IMR-90 (cell line): ENCODE results near the gene TNFRSF4. TPM values are rescaled to one million over a fixed set of nuclear protein-coding genes. Genes with fewer than 3 reads are reported as not detected.

Source experiments
- ATAC-seq: fragments of 200-7000 bp; cut with Tn5 transposase; 2 replicates; pipeline ENCODE4 v1.9.1; 2020; ENCODE audit warnings: low read depth, mild to moderate bottlenecking, moderate library complexity
- BruUV-seq: library from RNA; stranded (reverse); fragments of 400-500 nt; replicated peaks from 2 replicates; lab custom pipeline; 2021; lab: Mats Ljungman, UMichigan
- CTCF ChIA-PET: fragments of 300-600 bp; formaldehyde crosslinking; extraction: SDS; loops from one replicate; lab custom pipeline; 2021; ENCODE audit warnings: antibody characterized with exemption; lab: Yijun Ruan, JAX
- POLR2A ChIA-PET: fragments of 300-600 bp; sonication (Branson Sonifier 250); formaldehyde crosslinking; loops from one replicate; lab custom pipeline; 2022; ENCODE audit warnings: antibody characterized with exemption; ENCODE audit not compliant: unreplicated experiment; lab: Charles Lee
- DNase-seq: peaks from one replicate; pipeline ENCODE4 v3.0.0; 2013
- H2AFZ ChIP-seq: replicated peaks from 2 replicates; pipeline ENCODE3; 2013; ENCODE audit warnings: low read length, mild to moderate bottlenecking; ENCODE audit not compliant: poor library complexity
- H2AK5ac ChIP-seq: 2 replicates; pipeline ENCODE4 v1.6.1; 2013; ENCODE audit warnings: low read depth, low read length, inconsistent platforms
- H2AK9ac ChIP-seq: replicated peaks from 2 replicates; pipeline ENCODE3; 2013; ENCODE audit warnings: mild to moderate bottlenecking, low read depth, low read length, moderate library complexity; ENCODE audit not compliant: poor library complexity
- H2BK120ac ChIP-seq: 2 replicates; pipeline ENCODE4 v1.6.1; 2013; ENCODE audit warnings: low read depth, low read length, inconsistent platforms
- H2BK15ac ChIP-seq: 3 replicates; pipeline ENCODE4 v1.6.1; 2013; ENCODE audit warnings: low read depth, low read length, inconsistent platforms
- H2BK20ac ChIP-seq: 2 replicates; pipeline ENCODE4 v1.6.1; 2013; ENCODE audit warnings: low read depth, mild to moderate bottlenecking, inconsistent platforms, low read length, moderate library complexity
- H2BK5ac ChIP-seq: 2 replicates; pipeline ENCODE4 v1.6.1; 2013; ENCODE audit warnings: mild to moderate bottlenecking, low read depth, low read length, inconsistent platforms; ENCODE audit not compliant: poor library complexity, severe bottlenecking
- H3K14ac ChIP-seq: replicated peaks from 2 replicates; pipeline ENCODE4 v1.6.1; 2013; ENCODE audit warnings: low read depth, low read length, inconsistent platforms
- H3K18ac ChIP-seq: 2 replicates; pipeline ENCODE4 v1.6.1; 2013; ENCODE audit warnings: low read depth, low read length, control low read depth
- H3K23ac ChIP-seq: 2 replicates; pipeline ENCODE4 v1.6.1; 2013; ENCODE audit warnings: low read depth, low read length, inconsistent platforms
- H3K27ac ChIP-seq: 2 replicates; pipeline ENCODE4 v1.5.1; 2013; ENCODE audit warnings: mild to moderate bottlenecking, control low read depth, low read length; ENCODE audit not compliant: insufficient read depth
- H3K27me3 ChIP-seq: 2 replicates; pipeline ENCODE4 v1.6.1; 2013; ENCODE audit warnings: low read length; ENCODE audit not compliant: control insufficient read depth, insufficient read depth
- H3K36me3 ChIP-seq: 2 replicates; pipeline ENCODE4 v1.6.1; 2013; ENCODE audit warnings: low read length, mixed read lengths; ENCODE audit not compliant: control insufficient read depth, insufficient read depth
- H3K4ac ChIP-seq: 2 replicates; pipeline ENCODE4 v1.6.1; 2013; ENCODE audit warnings: low read depth, low read length, inconsistent platforms
- H3K4me1 ChIP-seq: 2 replicates; pipeline ENCODE4 v1.6.1; 2013; ENCODE audit warnings: low read length, mixed read lengths; ENCODE audit not compliant: control insufficient read depth, insufficient read depth
- H3K4me2 ChIP-seq: 2 replicates; pipeline ENCODE4 v1.6.1; 2013; ENCODE audit warnings: low read depth, mild to moderate bottlenecking, control low read depth, low read length, moderate library complexity
- H3K4me3 ChIP-seq: 2 replicates; pipeline ENCODE4 v1.5.1; 2013; ENCODE audit warnings: low read depth, mild to moderate bottlenecking, control low read depth, low read length, moderate library complexity; ENCODE audit not compliant: insufficient read depth
- H3K56ac ChIP-seq: 2 replicates; pipeline ENCODE4 v1.6.1; 2013; ENCODE audit warnings: low read length, inconsistent platforms; ENCODE audit not compliant: insufficient read depth; ENCODE audit errors: extremely low read depth
- H3K79me1 ChIP-seq, 2 experiments: 2 replicates each; pipeline ENCODE4 v1.6.1; 2013; ENCODE audit warnings: low read length in 2 of 2, inconsistent platforms in 1 of 2, low read depth in 1 of 2
- H3K9ac ChIP-seq: 2 replicates; pipeline ENCODE4 v1.6.1; 2013; ENCODE audit warnings: low read depth, low read length, control low read depth
- H3K9me1 ChIP-seq: 2 replicates; pipeline ENCODE4 v1.6.1; 2013; ENCODE audit warnings: low read length, inconsistent platforms; ENCODE audit not compliant: insufficient read depth
- H3K9me3 ChIP-seq: 2 replicates; pipeline ENCODE4 v1.6.1; 2013; ENCODE audit warnings: low read length; ENCODE audit not compliant: control insufficient read depth, insufficient read depth
- H4K20me1 ChIP-seq: 2 replicates; pipeline ENCODE4 v1.6.1; 2013; ENCODE audit warnings: low read length, inconsistent platforms; ENCODE audit not compliant: insufficient read depth
- H4K5ac ChIP-seq: 2 replicates; pipeline ENCODE4 v1.6.1; 2013; ENCODE audit warnings: mild to moderate bottlenecking, low read depth, low read length, control low read depth
- H4K8ac ChIP-seq, 2 experiments: 2 replicates each; pipeline ENCODE4 v1.6.1; 2013; ENCODE audit warnings: low read depth in 2 of 2, low read length in 2 of 2, control low read depth in 1 of 2, inconsistent platforms in 1 of 2
- H4K91ac ChIP-seq: 2 replicates; pipeline ENCODE4 v1.6.1; 2013; ENCODE audit warnings: low read depth, low read length, inconsistent platforms; ENCODE audit not compliant: insufficient read depth
- BHLHE40 ChIP-seq: fragments of 150-350 bp; IDR thresholded peaks from 2 replicates; pipeline ENCODE4 v1.6.1; 2016; ENCODE audit warnings: mild to moderate bottlenecking, low read depth, low read length
- CEBPB ChIP-seq: IDR thresholded peaks from 2 replicates; pipeline ENCODE4 v1.6.1; 2012; ENCODE audit warnings: low read depth, low read length, improper control_type of control experiment
- CHD1 ChIP-seq: IDR thresholded peaks from 2 replicates; pipeline ENCODE4 v1.6.1; 2012; ENCODE audit warnings: low read depth, low read length, improper control_type of control experiment
- CTCF ChIP-seq: conservative IDR thresholded peaks from 2 replicates; pipeline ENCODE4 v1.5.1; 2012; ENCODE audit warnings: mild to moderate bottlenecking, low read depth, low read length, improper control_type of control experiment
- ELK1 ChIP-seq: fragments of 150-350 bp; IDR thresholded peaks from 2 replicates; pipeline ENCODE4 v1.6.1; 2016; ENCODE audit warnings: low read depth, mild to moderate bottlenecking, low read length, moderate library complexity, borderline replicate concordance
- FOS ChIP-seq: fragments of 150-350 bp; IDR thresholded peaks from 2 replicates; pipeline ENCODE4 v1.6.1; 2016; ENCODE audit warnings: low read depth, low read length
- MAFK ChIP-seq: IDR thresholded peaks from 2 replicates; pipeline ENCODE4 v1.6.1; 2012; ENCODE audit warnings: low read depth, low read length, improper control_type of control experiment
- MAZ ChIP-seq: IDR thresholded peaks from 2 replicates; pipeline ENCODE4 v1.6.1; 2012; ENCODE audit warnings: low read depth, mild to moderate bottlenecking, low read length, improper control_type of control experiment, moderate library complexity, borderline replicate concordance
- MXI1 ChIP-seq: IDR thresholded peaks from 2 replicates; pipeline ENCODE4 v1.6.1; 2012; ENCODE audit warnings: low read depth, mild to moderate bottlenecking, low read length, moderate library complexity, borderline replicate concordance
- NFE2L2 ChIP-seq: fragments of 150-350 bp; IDR thresholded peaks from 2 replicates; pipeline ENCODE4 v1.6.1; 2016; ENCODE audit warnings: low read depth, mild to moderate bottlenecking, low read length
- POLR2A ChIP-seq: IDR thresholded peaks from 2 replicates; pipeline ENCODE4 v1.6.1; 2012; ENCODE audit warnings: mild to moderate bottlenecking, low read depth, low read length
- RCOR1 ChIP-seq: IDR thresholded peaks from 2 replicates; pipeline ENCODE4 v1.6.1; 2012; ENCODE audit warnings: mild to moderate bottlenecking, low read length, improper control_type of control experiment; ENCODE audit not compliant: insufficient replicate concordance
- RFX5 ChIP-seq: IDR thresholded peaks from 2 replicates; pipeline ENCODE4 v1.8.0; 2012; ENCODE audit warnings: low read depth, mild to moderate bottlenecking, low read length, moderate library complexity
- SMC3 ChIP-seq: fragments of 150-350 bp; IDR thresholded peaks from 2 replicates; pipeline ENCODE4 v1.6.1; 2016; ENCODE audit warnings: low read depth, mild to moderate bottlenecking, antibody characterized with exemption, low read length, moderate library complexity
- USF2 ChIP-seq: fragments of 150-350 bp; IDR thresholded peaks from 2 replicates; pipeline ENCODE4 v1.6.1; 2017; ENCODE audit warnings: mild to moderate bottlenecking, antibody characterized with exemption, low read length, low read depth
- WGBS, 2 experiments: methylation state at CpG; one replicate each; pipeline versions ENCODE4 v1.1.5 to v1.1.7; 2013; ENCODE audit warnings: missing lambda C conversion rate in 2 of 2; ENCODE audit not compliant: insufficient read length in 1 of 2; ENCODE audit errors: extremely low coverage in 2 of 2; 5-methylcytosine and 5-hydroxymethylcytosine counted together
- dilution Hi-C: fragments of 300-500 bp; cut with HindIII; formaldehyde crosslinking; loops from one replicate; pipeline ENCODE4 v1.14.3; 2018; ENCODE audit warnings: low sequenced_read_pairs; ENCODE audit not compliant: unreplicated experiment
- in situ Hi-C: fragments of 300-500 bp; cut with MboI; formaldehyde crosslinking; loops from 3 replicates; pipeline ENCODE4 v1.14.3; 2019; ENCODE audit warnings: low sequenced_read_pairs, inconsistent platforms, mixed read lengths
- intact Hi-C: fragments of 100-400 bp; cut with micrococcal nuclease; formaldehyde crosslinking; loops from 2 replicates; pipeline ENCODE4 v1.10.0; 2022
- polyA plus RNA-seq, 3 experiments: library from polyadenylated mRNA; depleted of rRNA; stranded (reverse); fragments of >200 nt; gene quantifications; 2 replicates each; pipeline ENCODE4 v1.2.3, GENCODE V29; 2012; ENCODE audit warnings: low replicate concordance in 1 of 3
- total RNA-seq: library from RNA; depleted of rRNA; stranded (reverse); fragments of >200 nt; gene quantifications from 2 replicates; pipeline ENCODE4 v1.2.3, GENCODE V29; 2012

TNFRSF4 gene
- total and polyA plus RNA-seq, 2 of the 4 experiments (the other 2 are of a cell fraction), result 0.15 TPM; not detected in 1

- Histone ChIP-seq H3K4me3 (no peak overlapping the region), H3K18ac (no peak overlapping the region), H3K4me1 (peaks cover 13% of the 10 kb centered on the region), H3K23ac (no peak overlapping the region), H3K79me1 (no peaks in the 10 kb centered on the region), H2BK5ac (no peak overlapping the region), H3K27ac (no peak overlapping the region), H3K4me2 (no peak overlapping the region), H2BK15ac (no peak overlapping the region), H3K56ac (no peak overlapping the region), H4K5ac (no peak overlapping the region), H3K27me3 (no peaks in the 10 kb centered on the region), H4K8ac (no peak overlapping the region), H3K9ac (no peak overlapping the region), H3K36me3 (peaks cover 2% of the 10 kb centered on the region; the same call in 1 of the 2 replicates), H2BK20ac (no peak overlapping the region), H2AK9ac (no peak overlapping the region), H3K14ac (no peak overlapping the region), H3K4ac (no peak overlapping the region), H4K20me1 (no peaks in the 10 kb centered on the region), H3K9me3 (no peaks in the 10 kb centered on the region), H2AK5ac (no peak overlapping the region), H2AFZ (no peak overlapping the region), H2BK120ac (no peak overlapping the region), H3K9me1 (no peaks in the 10 kb centered on the region), H4K91ac (no peak overlapping the region)
- DNase-seq (no peak), ATAC-seq (no peak)
- WGBS, 2 experiments, result 92% methylated on average over 29 of the region's 41 CpGs; no CpG with 5 or more reads in 1 of the 2 experiments
- dilution Hi-C loops, result no loop called here
- ChIA-PET POLR2A (no interaction called here), CTCF (no interaction called here)
- BruUV-seq, result no TSS peak
- intact Hi-C loops, result no loop called here
- in situ Hi-C loops, result no loop called here
- TF ChIP-seq NFE2L2 (no peak), SMC3 (no peak), CHD1 (no peak), ELK1 (no peak), CTCF (no peak), FOS (no peak), CEBPB (no peak), MAFK (no peak), RCOR1 (no peak), USF2 (no peak), POLR2A (no peak), MAZ (no peak), MXI1 (no peak), BHLHE40 (no peak), RFX5 (no peak)
These were observed 28.7 kb upstream of the TNFRSF4 start for GRCh38 chr1:1242461-1243265.
